DND-41 (cell line): ENCODE measurements around the gene C5.

Source experiments
- ATAC-seq: fragments of 200-7000 bp; cut with Tn5 transposase; 3 replicates; pipeline ENCODE4 v1.9.1; 2021; ENCODE audit warnings: low read depth; ENCODE audit not compliant: insufficient read depth
- DNase-seq: peaks from one replicate; pipeline ENCODE4 v3.0.0-alpha.2; 2020
- H2AFZ ChIP-seq: 2 replicates; pipeline ENCODE4 v1.6.0; 2012; ENCODE audit warnings: low read depth, low read length
- H3K27ac ChIP-seq: 2 replicates; pipeline ENCODE4 v1.5.1; 2012; ENCODE audit warnings: low read length, inconsistent platforms
- H3K27me3 ChIP-seq: fragments of 200-600 bp; sonication (generic); 2 replicates; pipeline ENCODE4 v1.6.0; 2012; ENCODE audit warnings: low read length, mild to moderate bottlenecking, inconsistent platforms; ENCODE audit not compliant: insufficient read depth, poor library complexity
- H3K36me3 ChIP-seq: 2 replicates; pipeline ENCODE4 v1.5.1; 2012; ENCODE audit warnings: low read length, inconsistent platforms; ENCODE audit not compliant: insufficient read depth
- H3K4me1 ChIP-seq: 2 replicates; pipeline ENCODE4 v1.5.1; 2012; ENCODE audit warnings: mild to moderate bottlenecking, low read length; ENCODE audit not compliant: insufficient read depth
- H3K4me2 ChIP-seq: 2 replicates; pipeline ENCODE4 v1.6.0; 2012; ENCODE audit warnings: mild to moderate bottlenecking, moderate library complexity, low read length, inconsistent platforms; ENCODE audit not compliant: insufficient read depth
- H3K4me3 ChIP-seq, 2 experiments: fragments of 200-600 bp in 1 of 2; shearing (Covaris generic) in 1 of 2; 2 replicates each; pipeline ENCODE4 v1.5.1; 2012 to 2016; ENCODE audit warnings: inconsistent platforms in 2 of 2, low read length in 2 of 2, mild to moderate bottlenecking in 2 of 2, low read depth in 1 of 2, moderate library complexity in 1 of 2
- H3K79me2 ChIP-seq: 2 replicates; pipeline ENCODE4 v1.6.0; 2012; ENCODE audit warnings: low read length, inconsistent platforms; ENCODE audit not compliant: insufficient read depth
- H3K9ac ChIP-seq: 2 replicates; pipeline ENCODE4 v1.6.0; 2012; ENCODE audit warnings: low read depth, mild to moderate bottlenecking, inconsistent platforms, low read length, moderate library complexity
- H3K9me3 ChIP-seq: 2 replicates; pipeline ENCODE4 v1.5.1; 2012; ENCODE audit warnings: low read length, moderate library complexity, mild to moderate bottlenecking, inconsistent platforms; ENCODE audit not compliant: insufficient read depth, severe bottlenecking
- H4K20me1 ChIP-seq: 2 replicates; pipeline ENCODE4 v1.6.0; 2012; ENCODE audit warnings: low read length; ENCODE audit not compliant: insufficient read depth
- EZH2 ChIP-seq: IDR thresholded peaks from 3 replicates; pipeline ENCODE4 v1.6.1; 2012; ENCODE audit warnings: borderline replicate concordance, low read depth, mild to moderate bottlenecking, moderate library complexity, low read length, inconsistent platforms; ENCODE audit not compliant: severe bottlenecking
- TF ChIP-seq, protein P1 (sequence below): IDR thresholded peaks from 2 replicates; pipeline ENCODE4 v1.5.1; 2012; ENCODE audit warnings: borderline replicate concordance, low read length, moderate library complexity, mild to moderate bottlenecking; ENCODE audit not compliant: poor library complexity, severe bottlenecking; ENCODE audit errors: extremely low read depth

Gene C5

DNA sequence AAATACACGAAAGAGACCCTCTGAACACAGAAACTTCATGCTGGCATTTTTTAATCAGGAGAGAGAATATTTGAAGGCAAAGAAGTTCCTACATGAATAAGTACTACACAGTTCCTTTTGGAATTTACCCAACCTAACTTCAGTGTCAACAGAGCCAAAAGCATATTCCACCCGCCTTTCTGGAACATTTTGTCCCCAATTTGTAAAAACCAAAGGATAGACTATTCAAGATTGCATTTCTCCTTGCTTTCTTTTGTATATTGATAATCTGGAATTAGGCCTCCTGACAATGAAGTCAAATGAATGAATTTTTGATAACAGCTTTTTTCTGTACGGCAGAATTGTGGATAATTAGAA, 84.1 kb downstream of the C5 start:
- Histone ChIP-seq H3K9me3 (no peaks in the 10 kb centered on the region), H3K4me3 (no peak overlapping the region), H4K20me1 (no peaks in the 10 kb centered on the region), H3K79me2 (no peaks in the 10 kb centered on the region), H2AFZ (no peak overlapping the region), H3K4me2 (no peak overlapping the region), H3K4me1 (no peaks in the 10 kb centered on the region), H3K36me3 (no peaks in the 10 kb centered on the region), H3K27ac (no peak overlapping the region), H3K9ac (no peak overlapping the region), H3K27me3 (no peaks in the 10 kb centered on the region)
- no peak for ATAC-seq
- no peak for DNase-seq
- TF ChIP-seq EZH2, result no peak
- TF ChIP-seq, protein P1, sequence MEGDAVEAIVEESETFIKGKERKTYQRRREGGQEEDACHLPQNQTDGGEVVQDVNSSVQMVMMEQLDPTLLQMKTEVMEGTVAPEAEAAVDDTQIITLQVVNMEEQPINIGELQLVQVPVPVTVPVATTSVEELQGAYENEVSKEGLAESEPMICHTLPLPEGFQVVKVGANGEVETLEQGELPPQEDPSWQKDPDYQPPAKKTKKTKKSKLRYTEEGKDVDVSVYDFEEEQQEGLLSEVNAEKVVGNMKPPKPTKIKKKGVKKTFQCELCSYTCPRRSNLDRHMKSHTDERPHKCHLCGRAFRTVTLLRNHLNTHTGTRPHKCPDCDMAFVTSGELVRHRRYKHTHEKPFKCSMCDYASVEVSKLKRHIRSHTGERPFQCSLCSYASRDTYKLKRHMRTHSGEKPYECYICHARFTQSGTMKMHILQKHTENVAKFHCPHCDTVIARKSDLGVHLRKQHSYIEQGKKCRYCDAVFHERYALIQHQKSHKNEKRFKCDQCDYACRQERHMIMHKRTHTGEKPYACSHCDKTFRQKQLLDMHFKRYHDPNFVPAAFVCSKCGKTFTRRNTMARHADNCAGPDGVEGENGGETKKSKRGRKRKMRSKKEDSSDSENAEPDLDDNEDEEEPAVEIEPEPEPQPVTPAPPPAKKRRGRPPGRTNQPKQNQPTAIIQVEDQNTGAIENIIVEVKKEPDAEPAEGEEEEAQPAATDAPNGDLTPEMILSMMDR, result no peak

DNA sequence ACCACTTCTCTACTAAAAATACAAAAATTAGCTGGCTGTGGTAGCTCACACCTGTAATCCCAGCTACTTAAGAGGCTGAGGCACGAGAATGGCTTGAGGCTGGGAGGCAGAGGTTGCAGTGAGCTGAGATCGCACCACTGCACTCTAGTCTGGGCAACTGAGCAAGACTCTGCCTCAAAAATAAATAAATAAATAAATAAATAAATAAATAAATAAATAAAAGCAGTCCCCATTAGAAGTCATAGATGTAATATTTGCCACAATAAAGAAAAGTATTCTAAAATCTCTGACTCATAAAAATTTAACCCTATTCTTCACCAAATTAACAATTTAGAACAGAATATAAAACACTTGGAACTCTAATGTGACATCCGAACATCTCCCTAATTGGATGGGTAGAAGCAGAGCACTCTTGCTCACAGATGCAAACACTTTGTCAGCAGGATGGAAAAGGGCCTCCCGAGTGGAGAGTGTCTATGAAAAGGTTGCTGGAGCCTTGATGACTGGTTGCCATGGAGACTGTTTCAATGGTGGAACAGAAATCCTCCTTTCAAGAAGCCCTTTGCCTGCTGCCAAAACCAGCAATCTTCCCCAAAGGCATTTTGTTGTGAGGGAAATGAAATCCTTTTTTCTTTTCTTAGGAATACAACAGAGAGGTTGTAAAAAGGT, 84.6 kb downstream of the C5 start:
- Histone ChIP-seq H4K20me1 (no peaks in the 10 kb centered on the region), H3K9ac (no peak overlapping the region), H3K27me3 (no peaks in the 10 kb centered on the region), H3K36me3 (no peaks in the 10 kb centered on the region), H3K9me3 (no peaks in the 10 kb centered on the region), H3K79me2 (no peaks in the 10 kb centered on the region), H3K4me1 (no peaks in the 10 kb centered on the region), H3K27ac (no peak overlapping the region), H3K4me3 (no peak overlapping the region), H2AFZ (no peak overlapping the region), H3K4me2 (no peak overlapping the region)
- no peak for ATAC-seq
- no peak for TF ChIP-seq EZH2
- TF ChIP-seq, protein P1, result no peak
- no peak for DNase-seq

DNA sequence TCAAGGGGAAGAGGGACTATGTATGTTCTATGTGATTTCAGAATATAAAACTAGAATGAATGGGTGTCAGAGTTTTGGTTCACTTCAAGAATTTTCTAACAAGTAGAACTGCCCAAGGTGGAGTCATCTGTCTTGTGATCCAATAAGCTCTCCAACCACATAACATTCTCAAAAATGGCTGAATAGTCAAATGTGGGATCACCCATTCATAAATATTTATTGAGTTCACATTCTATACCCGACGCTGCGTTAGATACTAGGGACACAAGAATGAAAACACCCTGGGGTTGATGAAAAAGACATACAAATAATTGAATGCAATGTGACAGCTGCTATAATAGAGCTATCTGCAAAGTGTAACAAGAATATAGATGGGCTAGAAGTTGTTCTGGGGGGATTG, 88.1 kb downstream of the C5 start:
- no peaks in the 10 kb centered on the region for H3K4me1 ChIP-seq
- no peak for TF ChIP-seq EZH2
- TF ChIP-seq, protein P1, result no peak

DNA sequence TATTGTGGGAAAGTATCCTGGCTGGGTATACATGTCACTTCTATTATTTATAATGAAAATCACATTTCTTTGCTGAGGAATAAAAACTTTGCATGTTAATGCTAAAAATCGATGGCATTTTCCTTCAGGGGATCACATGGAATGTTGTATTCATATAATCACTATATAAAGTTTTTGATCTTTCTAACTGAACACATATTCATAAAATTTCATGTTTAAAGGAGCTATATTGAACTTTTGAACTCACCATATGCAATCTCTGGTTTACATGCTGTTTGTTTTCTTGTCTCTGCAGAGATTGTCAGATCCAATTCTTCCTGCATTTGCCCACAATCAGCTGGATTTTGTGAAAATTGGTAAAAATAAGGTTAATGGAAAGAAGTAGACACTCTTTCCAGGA, 90.1 kb downstream of the C5 start:
- no peak overlapping the region for H2AFZ ChIP-seq
- TF ChIP-seq EZH2, result no peak
- TF ChIP-seq, protein P1, result no peak
- no peak overlapping the region for H3K4me3 ChIP-seq
- H3K9ac ChIP-seq, result no peak overlapping the region
- no peak overlapping the region for H3K27ac ChIP-seq
- no peak overlapping the region for H3K4me2 ChIP-seq
- DNase-seq (no peak), ATAC-seq (no peak)
- no peaks in the 10 kb centered on the region for H3K27me3 ChIP-seq
- H3K9me3 ChIP-seq, result no peaks in the 10 kb centered on the region
- no peaks in the 10 kb centered on the region for H3K4me1 ChIP-seq
- no peaks in the 10 kb centered on the region for H3K79me2 ChIP-seq
- no peaks in the 10 kb centered on the region for H4K20me1 ChIP-seq
- H3K36me3 ChIP-seq, result no peaks in the 10 kb centered on the region

More for the DNA sequence above, 88.1 kb downstream of the C5 start:
- ATAC-seq (no peak), DNase-seq (no peak)
- Histone ChIP-seq H3K36me3 (no peaks in the 10 kb centered on the region), H3K9me3 (no peaks in the 10 kb centered on the region), H3K9ac (no peak overlapping the region), H4K20me1 (no peaks in the 10 kb centered on the region), H3K27me3 (no peaks in the 10 kb centered on the region), H2AFZ (no peak overlapping the region), H3K4me3 (no peak overlapping the region), H3K27ac (no peak overlapping the region), H3K79me2 (no peaks in the 10 kb centered on the region), H3K4me2 (no peak overlapping the region)
